Colonic mucosa (tissue), 4 donors: ENCODE data around the gene KLK10. TPM values are rescaled to one million over a fixed set of nuclear protein-coding genes. Genes with fewer than 3 reads are reported as not detected.

Source experiments
- DNase-seq: peaks from one replicate; pipeline ENCODE4 v3.0.0-alpha.2; 2020
- H3K27ac ChIP-seq: fragments of 200-600 bp; one replicate; pipeline ENCODE4 v1.8.0; 2021
- H3K27me3 ChIP-seq: fragments of 200-600 bp; one replicate; pipeline ENCODE4 v1.8.0; 2021
- H3K36me3 ChIP-seq: fragments of 200-600 bp; one replicate; pipeline ENCODE4 v1.8.0; 2021
- H3K4me1 ChIP-seq: fragments of 200-600 bp; one replicate; pipeline ENCODE4 v1.8.0; 2021; ENCODE audit warnings: mild to moderate bottlenecking
- H3K4me3 ChIP-seq: fragments of 200-600 bp; one replicate; pipeline ENCODE4 v1.8.0; 2021
- H3K9ac ChIP-seq, 2 donors: one replicate each; pipeline ENCODE4 v1.7.0; 2013; ENCODE audit warnings: control low read depth in 2 of 2, low read depth in 2 of 2, low read length in 2 of 2
- H3K9me3 ChIP-seq: fragments of 200-600 bp; one replicate; pipeline ENCODE4 v1.8.0; 2021
- intact Hi-C: fragments of 100-400 bp; cut with DNase I; formaldehyde crosslinking; loops from one replicate; pipeline ENCODE4 v1.14.1; 2022
- total RNA-seq, 2 donors: library from RNA; stranded (reverse); fragmentation: NEBNext Ultra II Directional in 1 of 2; extraction: Animal tissue kit (Norgen Biotek cat#: 25700) in 1 of 2; gene quantifications; one replicate each; pipeline ENCODE4 v1.2.1, GENCODE V29; 2021
- TF ChIP-seq, protein P1 (sequence below): fragments of 200-600 bp; IDR thresholded peaks from one replicate; pipeline ENCODE4 v1.8.0; 2022; ENCODE audit warnings: antibody characterized with exemption, mild to moderate bottlenecking
- donor health status: healthy.
- donor health status: DM: no; HTN: no; CAD: no.
- donor health status: DM: no; HTN: no; CAD: no.

The KLK10 gene
- total RNA-seq, 2 donors from 2014 or later, result 0.40 to 1.1 TPM

DNA sequence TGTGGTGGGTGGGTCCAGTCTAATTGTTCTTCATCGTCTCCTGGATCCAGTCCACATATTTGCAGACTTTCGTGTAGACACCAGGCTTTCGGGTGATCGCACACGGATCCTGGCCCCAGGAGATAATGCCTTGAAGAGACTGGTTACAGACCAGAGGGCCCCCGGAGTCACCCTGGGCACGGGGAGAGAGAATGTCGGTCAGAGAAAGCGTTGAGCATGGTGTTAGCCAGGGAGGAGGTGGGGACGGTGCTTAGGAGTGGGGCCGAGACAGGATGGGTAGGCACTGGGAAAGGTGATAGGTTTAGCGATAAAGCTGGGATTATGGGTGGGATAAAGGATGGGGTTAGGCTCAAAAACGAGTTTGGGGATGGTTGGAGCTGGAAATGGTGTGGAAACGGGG, 3.0 kb upstream of the KLK10 start:
- Histone ChIP-seq H3K9ac (no peak overlapping the region), H3K4me3 (no peak overlapping the region), H3K36me3 (no peaks in the 10 kb centered on the region), H3K9me3 (no peaks in the 10 kb centered on the region), H3K4me1 (peaks cover 7% of the 10 kb centered on the region), H3K27ac (no peak overlapping the region), H3K27me3 (peaks cover 27% of the 10 kb centered on the region)
- TF ChIP-seq, protein P1, sequence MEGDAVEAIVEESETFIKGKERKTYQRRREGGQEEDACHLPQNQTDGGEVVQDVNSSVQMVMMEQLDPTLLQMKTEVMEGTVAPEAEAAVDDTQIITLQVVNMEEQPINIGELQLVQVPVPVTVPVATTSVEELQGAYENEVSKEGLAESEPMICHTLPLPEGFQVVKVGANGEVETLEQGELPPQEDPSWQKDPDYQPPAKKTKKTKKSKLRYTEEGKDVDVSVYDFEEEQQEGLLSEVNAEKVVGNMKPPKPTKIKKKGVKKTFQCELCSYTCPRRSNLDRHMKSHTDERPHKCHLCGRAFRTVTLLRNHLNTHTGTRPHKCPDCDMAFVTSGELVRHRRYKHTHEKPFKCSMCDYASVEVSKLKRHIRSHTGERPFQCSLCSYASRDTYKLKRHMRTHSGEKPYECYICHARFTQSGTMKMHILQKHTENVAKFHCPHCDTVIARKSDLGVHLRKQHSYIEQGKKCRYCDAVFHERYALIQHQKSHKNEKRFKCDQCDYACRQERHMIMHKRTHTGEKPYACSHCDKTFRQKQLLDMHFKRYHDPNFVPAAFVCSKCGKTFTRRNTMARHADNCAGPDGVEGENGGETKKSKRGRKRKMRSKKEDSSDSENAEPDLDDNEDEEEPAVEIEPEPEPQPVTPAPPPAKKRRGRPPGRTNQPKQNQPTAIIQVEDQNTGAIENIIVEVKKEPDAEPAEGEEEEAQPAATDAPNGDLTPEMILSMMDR, result no peak
- no peak for DNase-seq
- intact Hi-C loops, result loop anchor here (5.0 to 10.0 kb wide), 2 partner anchors 70 to 152 kb away; no protein-coding TSS in a partner anchor

DNA sequence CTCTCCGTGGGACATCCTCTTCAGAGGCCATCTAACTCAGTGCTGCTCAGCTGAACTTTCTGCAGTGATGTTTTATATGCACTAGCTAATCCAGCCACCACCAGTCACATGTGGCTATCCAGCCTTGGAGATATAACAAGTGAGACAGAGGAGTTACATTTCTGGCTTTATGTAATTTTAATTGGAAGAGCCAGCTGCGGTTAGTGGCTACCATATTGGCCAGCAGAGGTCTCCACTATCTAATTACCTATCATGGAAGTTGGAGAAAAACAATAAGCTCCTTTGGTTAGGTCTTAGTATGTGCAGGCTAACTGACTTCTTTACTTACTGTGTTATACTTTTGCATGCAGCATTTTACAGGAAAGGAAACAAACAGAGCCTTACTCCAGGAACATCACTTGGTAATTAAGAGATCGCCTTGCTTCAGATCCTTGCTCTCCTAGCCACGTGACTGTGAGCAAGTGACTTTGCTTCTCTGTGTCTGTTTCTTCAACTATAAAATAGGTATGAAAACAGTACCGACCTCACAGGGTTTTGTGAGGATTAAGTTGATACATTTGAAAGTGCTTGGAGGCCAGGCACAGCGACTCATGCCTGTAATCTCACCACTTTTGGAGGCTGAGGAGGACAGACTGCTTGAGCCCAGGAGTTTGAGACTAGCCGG, 1.6 kb upstream of the KLK10 start:
- H3K4me1 ChIP-seq, result peaks cover 7% of the 10 kb centered on the region
- no peak for DNase-seq
- no peak overlapping the region for H3K4me3 ChIP-seq
- intact Hi-C loops, result loop anchor here (5.0 to 10.0 kb wide), 2 partner anchors 71 to 154 kb away; no protein-coding TSS in a partner anchor
- H3K27ac ChIP-seq, result no peak overlapping the region
- TF ChIP-seq, protein P1, result peak; percentile 56
- no peaks in the 10 kb centered on the region for H3K9me3 ChIP-seq
- H3K36me3 ChIP-seq, result no peaks in the 10 kb centered on the region
- peaks cover 27% of the 10 kb centered on the region for H3K27me3 ChIP-seq
- H3K9ac ChIP-seq, result no peak overlapping the region

DNA sequence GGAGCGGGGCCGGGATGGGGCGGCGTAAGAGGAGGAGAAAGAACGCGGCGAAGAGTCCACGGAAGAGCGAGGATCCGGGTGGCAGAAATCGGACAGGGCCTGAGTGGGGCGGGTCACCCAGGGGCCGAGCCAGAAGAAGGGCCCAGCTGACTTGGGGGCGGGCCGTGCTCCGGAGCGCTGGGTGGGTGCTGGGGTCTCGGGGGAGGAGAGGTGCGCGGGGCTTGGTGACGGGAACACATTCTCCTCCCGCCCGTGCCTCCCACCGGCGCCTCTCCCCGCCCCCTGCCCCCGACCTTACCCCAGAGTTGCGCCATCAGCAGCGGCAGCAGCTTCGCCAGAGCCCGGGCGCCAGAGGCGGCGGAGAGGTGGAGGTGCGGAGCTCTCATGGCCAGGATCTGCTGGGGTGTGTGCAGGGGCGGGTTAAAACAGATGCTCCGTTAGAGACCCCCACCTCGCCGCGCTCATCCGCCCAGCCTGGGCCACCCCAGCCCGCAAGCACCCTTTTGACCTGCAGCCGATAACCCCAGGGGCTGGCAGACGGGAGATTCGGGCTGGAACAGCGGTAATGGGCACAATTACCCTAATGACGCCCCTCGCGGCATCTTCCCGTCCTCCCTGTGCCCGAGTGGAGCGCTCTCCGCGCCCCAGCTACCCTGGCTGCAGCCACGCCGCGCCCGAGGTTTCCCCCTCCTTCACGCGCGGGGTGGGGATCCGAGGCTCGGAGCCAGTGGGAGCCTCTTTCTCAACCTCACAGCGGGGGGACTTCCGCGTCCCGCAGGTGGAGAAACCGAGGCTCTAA, 565 bp downstream of the KLK10 start:
- Histone ChIP-seq H3K27me3 (peaks cover 26% of the 10 kb centered on the region), H3K4me3 (peak overlapping the region; percentile 2), H3K9ac (no peak overlapping the region), H3K36me3 (no peaks in the 10 kb centered on the region), H3K9me3 (no peaks in the 10 kb centered on the region), H3K27ac (no peak overlapping the region), H3K4me1 (peaks cover 7% of the 10 kb centered on the region)
- TF ChIP-seq, protein P1, result no peak
- intact Hi-C loops, result no loop called here
- no peak for DNase-seq

GRCh38 chr19:51016798-51017683, 2.5 kb downstream of the KLK10 start:
- H3K9ac ChIP-seq, result no peak overlapping the region

More at GRCh38 chr19:51016798-51017683, 2.5 kb downstream of the KLK10 start:
- TF ChIP-seq, protein P1, result peak; percentile 59
- no peaks in the 10 kb centered on the region for H3K9me3 ChIP-seq
- H3K4me3 ChIP-seq, result no peak overlapping the region
- intact Hi-C loops, result no loop called here
- peaks cover 7% of the 10 kb centered on the region for H3K4me1 ChIP-seq
- no peak overlapping the region for H3K27ac ChIP-seq
- no peaks in the 10 kb centered on the region for H3K36me3 ChIP-seq
- H3K27me3 ChIP-seq, result peaks cover 26% of the 10 kb centered on the region
- DNase-seq, result no peak
